WTC11 (cell line): Measurements from ENCODE around the gene ARSA. TPM values are rescaled to one million over a fixed set of nuclear protein-coding genes. Genes with fewer than 3 reads are reported as not detected.
A peak's percentile ranks its signal among the peaks of the same experiment; 100 is the strongest.

Source experiments
- ATAC-seq: fragments of 200-7000 bp; cut with Tn5 transposase; 2 replicates; pipeline ENCODE4 v1.10.0; 2021; ENCODE audit warnings: mild to moderate bottlenecking, moderate library complexity
- CTCF ChIA-PET: fragments of 300-600 bp; sonication (Branson Sonifier 250); formaldehyde crosslinking; loops from one replicate; lab custom pipeline; 2021; ENCODE audit warnings: antibody characterized with exemption; lab: Charles Lee
- POLR2A ChIA-PET: fragments of 350-600 bp; sonication (Branson Sonifier 250); formaldehyde crosslinking; loops from one replicate; lab custom pipeline; 2021; ENCODE audit warnings: antibody characterized with exemption; lab: Charles Lee
- DNase-seq: peaks from one replicate; pipeline ENCODE4 v3.0.0; 2021; ENCODE audit warnings: low spot score
- H3K27ac Mint-ChIP-seq: 2 replicates; pipeline ENCODE4 v1.8.0; 2021; ENCODE audit warnings: mixed read lengths
- H3K27me3 Mint-ChIP-seq: 2 replicates; pipeline ENCODE4 v1.8.0; 2021; ENCODE audit warnings: low read depth, mild to moderate bottlenecking, moderate library complexity, mixed read lengths
- H3K36me3 Mint-ChIP-seq: 2 replicates; pipeline ENCODE4 v1.8.0; 2021; ENCODE audit warnings: mixed read lengths
- H3K4me1 Mint-ChIP-seq: 2 replicates; pipeline ENCODE4 v1.8.0; 2022; ENCODE audit warnings: mixed read lengths
- H3K4me3 Mint-ChIP-seq: 2 replicates; pipeline ENCODE4 v1.8.0; 2021; ENCODE audit warnings: mild to moderate bottlenecking, moderate library complexity, mixed read lengths
- H3K9me3 Mint-ChIP-seq: 2 replicates; pipeline ENCODE4 v1.8.0; 2021; ENCODE audit warnings: mixed read lengths
- ATF3 ChIP-seq: sonication (generic); formaldehyde crosslinking; conservative IDR thresholded peaks from 2 replicates; pipeline ENCODE4 v1.8.1; 2022; ENCODE audit warnings: mild to moderate bottlenecking, missing genetic modification reagents
- ATF6 ChIP-seq: sonication (generic); formaldehyde crosslinking; IDR thresholded peaks from 2 replicates; pipeline ENCODE4 v1.8.1; 2023; ENCODE audit warnings: mild to moderate bottlenecking, missing genetic modification reagents
- CDX4 ChIP-seq: fragments of 250-450 bp; sonication (Bioruptor Pico); IDR thresholded peaks from 2 replicates; pipeline ENCODE4 v1.9.0; 2021; ENCODE audit warnings: moderate library complexity, mild to moderate bottlenecking, inconsistent platforms, borderline replicate concordance
- E2F1 ChIP-seq: sonication (generic); formaldehyde crosslinking; IDR thresholded peaks from 2 replicates; pipeline ENCODE4 v1.8.0; 2022; ENCODE audit warnings: mild to moderate bottlenecking, missing genetic modification reagents
- E2F4 ChIP-seq: sonication (generic); formaldehyde crosslinking; IDR thresholded peaks from 2 replicates; pipeline ENCODE4 v1.8.1; 2022; ENCODE audit warnings: low read depth, mild to moderate bottlenecking, moderate library complexity, missing genetic modification reagents, borderline replicate concordance
- FOXP1 ChIP-seq: sonication (generic); formaldehyde crosslinking; IDR thresholded peaks from 2 replicates; pipeline ENCODE4 v1.8.0; 2022; ENCODE audit warnings: missing genetic modification reagents, mild to moderate bottlenecking, moderate library complexity, borderline replicate concordance
- GRHL2 ChIP-seq: fragments of 250-450 bp; sonication (Bioruptor Pico); IDR thresholded peaks from 2 replicates; pipeline ENCODE4 v1.8.0; 2022; ENCODE audit warnings: mild to moderate bottlenecking, moderate library complexity; ENCODE audit not compliant: insufficient replicate concordance, severe bottlenecking
- HMGXB4 ChIP-seq: sonication (generic); formaldehyde crosslinking; IDR thresholded peaks from 2 replicates; pipeline ENCODE4 v1.8.1; 2023; ENCODE audit warnings: mild to moderate bottlenecking, moderate library complexity, missing genetic modification reagents
- IRF2 ChIP-seq: sonication (generic); formaldehyde crosslinking; IDR thresholded peaks from 2 replicates; pipeline ENCODE4 v1.8.0; 2022; ENCODE audit warnings: low read depth, missing genetic modification reagents, borderline replicate concordance
- NFYB ChIP-seq: sonication (generic); formaldehyde crosslinking; conservative IDR thresholded peaks from 2 replicates; pipeline ENCODE4 v1.8.0; 2022; ENCODE audit warnings: low read depth, missing genetic modification reagents
- NR3C1 ChIP-seq: sonication (generic); formaldehyde crosslinking; conservative IDR thresholded peaks from 2 replicates; pipeline ENCODE4 v1.8.1; 2023; ENCODE audit warnings: low read depth, mild to moderate bottlenecking, missing genetic modification reagents
- STAT6 ChIP-seq: sonication (generic); formaldehyde crosslinking; conservative IDR thresholded peaks from 2 replicates; pipeline ENCODE4 v1.8.1; 2023; ENCODE audit warnings: mild to moderate bottlenecking, low read depth, missing genetic modification reagents, moderate library complexity
- TCF7 ChIP-seq: sonication (generic); formaldehyde crosslinking; IDR thresholded peaks from 2 replicates; pipeline ENCODE4 v1.8.0; 2022; ENCODE audit warnings: mild to moderate bottlenecking, low read depth, missing genetic modification reagents, moderate library complexity
- TEAD4 ChIP-seq: sonication (generic); formaldehyde crosslinking; IDR thresholded peaks from 2 replicates; pipeline ENCODE4 v1.8.0; 2022; ENCODE audit warnings: mild to moderate bottlenecking, missing genetic modification reagents
- USF1 ChIP-seq: sonication (generic); formaldehyde crosslinking; IDR thresholded peaks from 2 replicates; pipeline ENCODE4 v1.8.0; 2022; ENCODE audit warnings: mild to moderate bottlenecking, missing genetic modification reagents
- ZNF138 ChIP-seq: sonication (generic); formaldehyde crosslinking; conservative IDR thresholded peaks from 2 replicates; pipeline ENCODE4 v1.8.1; 2022; ENCODE audit warnings: mild to moderate bottlenecking, moderate library complexity, missing genetic modification reagents
- ZNF219 ChIP-seq: sonication (generic); formaldehyde crosslinking; IDR thresholded peaks from 2 replicates; pipeline ENCODE4 v1.8.0; 2023; ENCODE audit warnings: missing genetic modification reagents, mild to moderate bottlenecking, borderline replicate concordance
- ZNF423 ChIP-seq: fragments of 250-450 bp; sonication (Bioruptor Pico); IDR thresholded peaks from 2 replicates; pipeline ENCODE4 v2.1.2; 2022; ENCODE audit warnings: mild to moderate bottlenecking, moderate library complexity
- ZNF425 ChIP-seq: fragments of 250-450 bp; sonication (Bioruptor Pico); conservative IDR thresholded peaks from 2 replicates; pipeline ENCODE4 v1.9.0; 2021; ENCODE audit warnings: mild to moderate bottlenecking
- ZSCAN18 ChIP-seq: fragments of 250-450 bp; sonication (Bioruptor Pico); IDR thresholded peaks from 2 replicates; pipeline ENCODE4 v2.1.2; 2022; ENCODE audit warnings: mild to moderate bottlenecking, moderate library complexity
- total RNA-seq: library from RNA; stranded (reverse); gene quantifications from 3 replicates; pipeline ENCODE4 v1.2.3, GENCODE V29; 2021

ARSA gene
- total RNA-seq, 1 experiment from 2014 or later, result 18.8 TPM

GRCh38 chr22:50581031-50581949 lies 46.7 kb downstream of the ARSA start:
- TF ChIP-seq ZNF138 (CRISPR knock-in tag) (no peak), STAT6 (CRISPR knock-in tag) (no peak), ATF3 (no peak), ATF6 (no peak), NFYB (CRISPR knock-in tag) (no peak), TEAD4 (no peak), FOXP1 (CRISPR knock-in tag) (no peak), CDX4 (CRISPR knock-in tag) (no peak), TCF7 (no peak), USF1 (CRISPR knock-in tag) (no peak), NR3C1 (no peak), ZNF423 (CRISPR knock-in tag) (no peak), GRHL2 (CRISPR knock-in tag) (no peak), HMGXB4 (no peak), ZNF219 (CRISPR knock-in tag) (no peak), E2F1 (no peak), IRF2 (CRISPR knock-in tag) (no peak), E2F4 (CRISPR knock-in tag) (no peak), ZNF425 (CRISPR knock-in tag) (no peak), ZSCAN18 (CRISPR knock-in tag) (no peak)
- ATAC-seq (no peak), DNase-seq (no peak)
- ChIA-PET CTCF (interaction anchor here (1.0 to 1.5 kb wide), 3 partner anchors 19 to 60 kb away, joined by 4 to 7 read pairs (median 6); partner anchors contain the start of genes SCO2 and SYCE3), POLR2A (no interaction called here)
- no peak overlapping the region for H3K27ac Mint-ChIP-seq
- peaks cover 7% of the 10 kb centered on the region for H3K36me3 Mint-ChIP-seq
- H3K4me1 Mint-ChIP-seq, result peaks cover 9% of the 10 kb centered on the region
- H3K4me3 Mint-ChIP-seq, result peak overlapping the region; percentile 77
- peaks cover 10% of the 10 kb centered on the region for H3K27me3 Mint-ChIP-seq
- H3K9me3 Mint-ChIP-seq, result no peaks in the 10 kb centered on the region
